B cell (primary cell): ENCODE data around the gene SNX17. TPM values are rescaled to one million over a fixed set of nuclear protein-coding genes. Genes with fewer than 3 reads are reported as not detected.
A peak's percentile ranks its signal among the peaks of the same experiment; 100 is the strongest.

Experiments used
- ATAC-seq: fragments of 200-7000 bp; cut with Tn5 transposase; one replicate; pipeline ENCODE4 v1.10.0; 2021; ENCODE audit warnings: low read depth, mild to moderate bottlenecking, moderate number of reproducible peaks, moderate library complexity
- CTCF ChIA-PET: fragments of 350-600 bp; sonication (Branson Sonifier 250); formaldehyde crosslinking; loops from one replicate; lab custom pipeline; 2021; ENCODE audit warnings: antibody characterized with exemption, inconsistent platforms; lab: Charles Lee
- POLR2A ChIA-PET: fragments of 350-600 bp; sonication (Branson Sonifier 250); formaldehyde crosslinking; loops from one replicate; lab custom pipeline; 2021; ENCODE audit warnings: antibody characterized with exemption; lab: Charles Lee
- DNase-seq: peaks from one replicate; pipeline ENCODE4 v3.0.0; 2013
- H2AFZ ChIP-seq: 2 replicates; pipeline ENCODE4 v1.6.1; 2012; ENCODE audit warnings: mild to moderate bottlenecking, low read depth, low read length; ENCODE audit not compliant: insufficient read depth, poor library complexity, severe bottlenecking
- H3K27ac ChIP-seq, 2 donors: 1 replicate in 1 of 2; 2 replicates in 1 of 2; pipeline ENCODE4 v1.5.1; 2012 to 2013; ENCODE audit warnings: low read length in 2 of 2, mild to moderate bottlenecking in 2 of 2, moderate library complexity in 1 of 2
- H3K27me3 ChIP-seq, 4 experiments: fragments of 200-600 bp in 1 of 4; sonication (generic) in 1 of 4; replicated peaks in 1 of 4; 1 replicate in 2 of 4; 2 replicates in 2 of 4; pipeline versions ENCODE4 v1.6.1 to v1.7.0; 2013 to 2016; ENCODE audit warnings: low read length in 3 of 4, mild to moderate bottlenecking in 2 of 4, mixed read lengths in 1 of 4, moderate library complexity in 1 of 4; ENCODE audit not compliant: insufficient read depth in 4 of 4, control insufficient read depth in 3 of 4; ENCODE audit errors: control extremely low read depth in 1 of 4
- H3K36me3 ChIP-seq, 2 experiments: replicated peaks in 1 of 2; 1 replicate in 1 of 2; 2 replicates in 1 of 2; pipeline versions ENCODE4 v1.6.1 to v1.7.1; 2013; ENCODE audit warnings: low read length in 1 of 2; ENCODE audit not compliant: insufficient read depth in 2 of 2, control insufficient read depth in 1 of 2; ENCODE audit errors: control extremely low read depth in 1 of 2, extremely low read depth in 1 of 2
- H3K4me1 ChIP-seq, 2 donors: fragments of 200-600 bp in 1 of 2; sonication (generic) in 1 of 2; 1 replicate in 1 of 2; 2 replicates in 1 of 2; pipeline versions ENCODE4 v1.5.1 to v1.6.1; 2013 to 2017; ENCODE audit warnings: low read length in 2 of 2; ENCODE audit not compliant: control insufficient read depth in 2 of 2, insufficient read depth in 2 of 2
- H3K4me2 ChIP-seq: replicated peaks from 2 replicates; pipeline ENCODE3; 2012; ENCODE audit warnings: mild to moderate bottlenecking, low read depth, low read length; ENCODE audit not compliant: poor library complexity, severe bottlenecking
- H3K4me3 ChIP-seq, 5 experiments: fragments of 200-600 bp in 1 of 5; sonication (generic) in 1 of 5; 1 replicate in 3 of 5; 2 replicates in 2 of 5; pipeline versions ENCODE4 v1.5.1 to v1.7.0; 2011 to 2016; ENCODE audit warnings: low read length in 4 of 5, mild to moderate bottlenecking in 4 of 5, low read depth in 2 of 5, control low read depth in 1 of 5, moderate library complexity in 1 of 5; ENCODE audit not compliant: insufficient read depth in 1 of 5; ENCODE audit errors: control extremely low read depth in 1 of 5, extremely low read depth in 1 of 5
- H3K79me2 ChIP-seq: fragments of 200-600 bp; sonication (generic); one replicate; pipeline ENCODE4 v1.6.0; 2016; ENCODE audit warnings: low read length; ENCODE audit not compliant: control insufficient read depth, insufficient read depth
- H3K9ac ChIP-seq: fragments of 200-600 bp; sonication (generic); 2 replicates; pipeline ENCODE4 v1.6.1; 2017; ENCODE audit warnings: mild to moderate bottlenecking, low read length, moderate library complexity
- H3K9me3 ChIP-seq, 3 donors: one replicate each; pipeline versions ENCODE4 v1.6.1 to v1.7.1; 2013; ENCODE audit warnings: low read length in 2 of 3; ENCODE audit not compliant: control insufficient read depth in 2 of 3, insufficient read depth in 1 of 3; ENCODE audit errors: control extremely low read depth in 1 of 3
- H4K20me1 ChIP-seq: 2 replicates; pipeline ENCODE4 v1.6.0; 2012; ENCODE audit warnings: mild to moderate bottlenecking, low read length; ENCODE audit not compliant: insufficient read depth, control insufficient read depth, poor library complexity, severe bottlenecking
- H3K27ac Mint-ChIP-seq: one replicate; pipeline ENCODE4 v1.8.0; 2021; ENCODE audit warnings: mixed read lengths
- H3K27me3 Mint-ChIP-seq: one replicate; pipeline ENCODE4 v1.8.0; 2021; ENCODE audit warnings: mixed read lengths
- H3K4me1 Mint-ChIP-seq: one replicate; pipeline ENCODE4 v1.8.0; 2021; ENCODE audit warnings: mixed read lengths
- H3K4me3 Mint-ChIP-seq: one replicate; pipeline ENCODE4 v1.8.0; 2021; ENCODE audit warnings: mixed read lengths
- H3K9me3 Mint-ChIP-seq: one replicate; pipeline ENCODE4 v1.8.0; 2022; ENCODE audit warnings: mixed read lengths; ENCODE audit not compliant: insufficient read depth
- CTCF ChIP-seq: fragments of 200-600 bp; IDR thresholded peaks from one replicate; pipeline ENCODE4 v1.8.0; 2022; ENCODE audit warnings: antibody characterized with exemption, mild to moderate bottlenecking
- EZH2 ChIP-seq: IDR thresholded peaks from 2 replicates; pipeline ENCODE4 v1.6.1; 2012; ENCODE audit warnings: borderline replicate concordance, low read depth, mild to moderate bottlenecking, moderate library complexity, low read length; ENCODE audit not compliant: insufficient read depth, poor library complexity, severe bottlenecking
- WGBS: methylation state at CpG from one replicate; pipeline ENCODE4 v1.1.5; 2013; ENCODE audit warnings: missing lambda C conversion rate; ENCODE audit not compliant: insufficient coverage; 5-methylcytosine and 5-hydroxymethylcytosine counted together
- intact Hi-C: fragments of 100-400 bp; cut with micrococcal nuclease; formaldehyde crosslinking; loops from one replicate; pipeline ENCODE4 v1.10.0; 2022
- polyA plus RNA-seq: library from polyadenylated mRNA; depleted of rRNA; stranded (reverse); fragments of >200 nt; gene quantifications from 2 replicates; pipeline ENCODE4 v1.2.3, GENCODE V29; 2012
- total RNA-seq, 2 donors: library from RNA; stranded (reverse); fragments of 120-200 nt in 1 of 2; gene quantifications; 1 replicate in 1 of 2; 2 replicates in 1 of 2; pipeline versions ENCODE4 v1.2.3 to v1.2.4, GENCODE V29; 2013 to 2022

The SNX17 gene
- total and polyA plus RNA-seq, 2 donors (not counting 1 experiment from before 2014, with no cell fraction given), result 103 to 158 TPM

- 92% methylated on average over 8 of the region's 10 CpGs for WGBS
- Histone ChIP-seq H3K9ac (no peak overlapping the region), H3K36me3 (peaks cover 7 to 61% of the 10 kb centered on the region in 2 experiments), H3K9me3 (no peaks in the 10 kb centered on the region), H2AFZ (peak overlapping the region; percentile 92), H3K4me3 (no peak overlapping the region), H4K20me1 (peaks cover 23% of the 10 kb centered on the region), H3K4me2 (no peak overlapping the region), H3K27ac (peak overlapping the region in 1 of 2 donors; percentile 94), H3K27me3 (no peaks in the 10 kb centered on the region), H3K4me1 (peaks cover 16 to 20% of the 10 kb centered on the region in 2 donors), H3K79me2 (peaks cover 36% of the 10 kb centered on the region)
- H3K9me3 Mint-ChIP-seq, result no peaks in the 10 kb centered on the region
- peak overlapping the region; percentile 94 for H3K4me3 Mint-ChIP-seq
- ChIA-PET CTCF (interaction anchor here (1.1 to 2.1 kb wide), 3 partner anchors 10 to 79 kb away, joined by 3 to 7 read pairs (median 3); partner anchors contain the start of gene NRBP1), POLR2A (no interaction called here)
- DNase-seq, result no peak
- intact Hi-C loops, result loop anchor here (2.0 kb wide), 2 partner anchors 47 to 59 kb away; partner anchors contain the start of genes MPV17 and NRBP1
- peaks cover 30% of the 10 kb centered on the region for H3K4me1 Mint-ChIP-seq
- H3K27me3 Mint-ChIP-seq, result no peaks in the 10 kb centered on the region
- peak overlapping the region; percentile 96 for H3K27ac Mint-ChIP-seq
- ATAC-seq, result no peak
- TF ChIP-seq EZH2 (no peak), CTCF (no peak)
These were observed 11.3 kb downstream of the SNX17 start for GRCh38 chr2:27381577-27382181.
